Adipose tissue (tissue), 3 donors: ENCODE results near the gene CHPT1. TPM values are rescaled to one million over a fixed set of nuclear protein-coding genes. Genes with fewer than 3 reads are reported as not detected.
"Not testable (repeated sequence)": the region's sequence is repeated elsewhere in the genome, so short reads cannot be mapped to it uniquely, and the experiment has no call there.

Experiments used
- H3K27ac ChIP-seq: one replicate; pipeline ENCODE4 v1.5.1; 2013; ENCODE audit warnings: low read depth, low read length
- WGBS, 3 donors: extraction: QIAGEN DNeasy Blood & Tissue Kit; methylation state at CpG; one replicate each; pipeline ENCODE4 v1.1.7; 2013; 5-methylcytosine and 5-hydroxymethylcytosine counted together
- polyA plus RNA-seq, 3 donors: library from polyadenylated mRNA; stranded (reverse); fragments of 200-250 nt; gene quantifications; one replicate each; pipeline ENCODE4 v1.2.3, GENCODE V29; 2013
- donor health status: healthy with polysubstance abuse.
- donor health status: Bipolar disorder and iron deficiency.
- donor health status: healthy.

Gene CHPT1
- polyA plus RNA-seq, 3 donors = 15.3 to 64.4 (median 50.3) TPM

GRCh38 chr12:101710288-101710687 is 12.8 kb downstream of the CHPT1 start:
- H3K27ac ChIP-seq = no peak overlapping the region
- 86 to 88% (median 87%) methylated on average over 4 of the region's 4 CpGs for WGBS, 3 donors

DNA sequence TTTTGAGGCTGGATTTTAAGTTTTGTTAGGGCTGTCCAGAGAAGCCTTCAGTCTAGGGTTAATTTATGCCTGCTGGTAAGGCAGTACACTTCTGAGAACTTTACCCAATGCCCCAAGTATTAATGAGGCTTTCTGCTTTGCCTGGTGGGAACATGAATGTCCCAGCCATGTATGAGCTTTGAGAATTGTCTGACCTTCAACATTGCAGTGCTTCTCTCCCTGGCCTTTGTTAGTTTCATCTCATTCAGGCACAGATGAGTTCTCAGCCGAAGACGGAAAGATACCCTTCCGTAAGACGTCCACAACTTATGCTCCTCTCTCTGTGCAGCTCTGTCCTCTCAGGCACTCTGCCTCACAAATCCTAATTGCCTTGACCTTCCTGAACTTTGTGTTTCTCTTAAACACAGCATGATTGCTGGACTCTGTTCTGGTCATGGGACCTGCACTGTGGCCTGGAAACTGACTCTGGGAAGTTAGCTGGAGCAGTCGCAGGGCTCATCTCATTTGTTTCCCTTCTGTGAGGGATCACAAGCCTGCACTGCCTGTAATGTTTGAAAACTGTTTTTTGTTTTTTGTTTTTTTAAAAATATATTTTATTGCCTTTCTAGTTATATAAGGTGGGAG is 15.7 kb downstream of the CHPT1 start:
- WGBS, 3 donors = 44 to 55% (median 55%) methylated on average over 5 of the region's 5 CpGs
- H3K27ac ChIP-seq = no peak overlapping the region

DNA sequence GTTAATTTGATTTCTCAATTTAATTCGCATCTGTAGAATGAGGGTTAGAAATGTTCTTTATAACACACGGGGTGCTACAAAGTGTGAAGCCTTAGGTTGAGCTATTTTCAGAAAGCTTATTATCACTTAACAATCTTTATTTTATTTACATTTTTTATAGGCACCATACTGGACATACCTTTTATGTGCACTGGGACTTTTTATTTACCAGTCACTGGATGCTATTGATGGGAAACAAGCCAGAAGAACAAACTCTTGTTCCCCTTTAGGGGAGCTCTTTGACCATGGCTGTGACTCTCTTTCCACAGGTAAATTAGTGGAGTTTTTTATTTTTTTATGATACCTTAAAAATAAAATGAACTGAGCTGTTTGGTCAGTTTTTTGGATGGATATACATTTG is 16.5 kb downstream of the CHPT1 start:
- no peak overlapping the region for H3K27ac ChIP-seq
- WGBS, 3 donors = 68 to 83% (median 81%) methylated on average over 2 of the region's 2 CpGs

DNA sequence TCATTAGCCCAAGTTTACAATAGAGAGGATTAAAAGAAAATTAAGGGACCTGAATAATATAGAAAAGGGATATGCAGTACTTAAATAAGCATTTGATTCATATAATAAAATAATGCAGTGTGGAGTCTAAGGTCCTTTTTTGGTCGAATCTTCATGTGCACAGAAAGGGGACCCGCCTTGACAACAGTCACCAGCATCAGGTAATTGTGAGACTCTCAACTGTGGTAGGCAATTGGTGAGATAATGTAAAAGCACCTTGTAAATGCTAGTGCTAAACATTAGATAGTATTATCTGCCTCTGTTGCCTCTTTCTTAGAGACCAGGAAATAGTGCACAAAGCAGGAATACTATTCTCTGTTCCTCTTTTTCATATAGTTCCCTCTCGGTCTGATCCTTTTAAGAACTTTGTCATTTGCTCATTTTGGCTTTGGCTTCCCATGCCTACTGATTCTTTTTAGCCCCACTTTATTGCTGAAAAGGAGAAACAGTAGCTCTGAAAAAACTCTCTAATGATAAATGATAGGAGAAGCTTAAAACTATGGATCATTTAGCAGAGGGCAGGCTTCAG is 17.5 kb downstream of the CHPT1 start:
- 74 to 89% (median 77%) methylated on average over 3 of the region's 3 CpGs for WGBS, 3 donors
- no peak overlapping the region for H3K27ac ChIP-seq

- no peak overlapping the region for H3K27ac ChIP-seq
These were observed 22.1 kb downstream of the CHPT1 start for GRCh38 chr12:101719566-101719965.

- no peak overlapping the region for H3K27ac ChIP-seq
These were observed 22.7 kb downstream of the CHPT1 start for GRCh38 chr12:101720118-101720517.

DNA sequence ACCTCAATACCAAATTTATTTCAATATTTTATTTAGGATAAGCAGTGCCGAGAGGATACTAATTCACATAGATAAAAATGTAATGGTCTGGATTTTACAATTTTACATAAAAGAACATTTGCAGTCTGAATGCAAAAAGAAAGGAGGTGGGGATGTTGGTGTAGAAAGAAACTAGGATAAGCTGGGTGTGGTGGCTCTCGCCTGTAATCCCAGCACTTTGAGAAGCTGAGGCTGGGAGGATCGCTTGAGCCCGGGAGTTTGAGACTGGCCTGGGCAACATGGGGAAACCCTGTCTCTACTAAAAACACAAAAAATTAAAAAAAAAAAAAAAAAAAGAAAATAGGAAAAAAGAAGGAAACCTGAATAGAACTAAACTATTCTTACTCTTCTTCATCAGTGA is 25.0 kb downstream of the CHPT1 start:
- WGBS, 3 donors = 97 to 99% (median 99%) methylated on average over 4 of the region's 4 CpGs
- no peak overlapping the region for H3K27ac ChIP-seq

GRCh38 chr12:101727098-101727497 is 29.7 kb downstream of the CHPT1 start:
- no peak overlapping the region for H3K27ac ChIP-seq

GRCh38 chr12:101729842-101730241 is 32.4 kb downstream of the CHPT1 start:
- no peak overlapping the region for H3K27ac ChIP-seq

DNA sequence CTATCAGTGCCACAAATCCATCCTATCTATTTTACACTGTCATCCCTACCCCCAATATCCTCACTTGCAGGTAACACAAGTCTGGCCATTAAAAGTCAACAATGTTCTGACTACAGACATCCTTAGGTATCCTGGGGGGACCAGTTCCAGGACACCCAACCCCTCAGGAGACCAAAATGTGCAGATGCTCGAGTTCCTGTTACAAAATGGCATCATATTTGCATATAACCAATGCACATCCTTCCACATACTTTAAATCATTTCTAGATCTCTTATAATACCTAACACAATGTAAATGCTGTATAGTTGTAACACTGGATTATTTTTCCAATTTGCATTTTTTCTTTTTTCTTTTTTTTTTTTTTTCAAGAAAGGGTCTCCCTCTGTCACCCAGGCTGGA is 34.9 kb downstream of the CHPT1 start:
- 88 to 93% (median 88%) methylated on average over 1 of the region's 1 CpG for WGBS, 3 donors

DNA sequence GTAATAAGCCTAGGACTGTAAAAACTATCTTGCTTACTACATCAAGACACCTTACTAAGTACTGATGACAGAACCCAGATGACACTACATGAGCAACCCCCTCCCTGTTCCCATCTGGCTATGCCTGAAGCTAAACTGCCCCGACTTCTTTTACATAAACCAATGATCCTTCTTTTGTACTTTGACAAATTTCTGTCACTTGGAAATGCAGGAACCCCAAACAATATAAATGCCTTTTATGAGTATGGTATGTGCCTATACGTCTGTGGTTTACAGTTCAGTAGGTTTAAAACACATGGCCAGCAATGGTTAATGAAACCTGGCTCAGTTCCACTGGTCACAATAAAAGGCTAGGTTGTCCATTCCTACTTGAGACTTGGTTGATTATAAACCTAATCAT is 35.7 kb downstream of the CHPT1 start:
- 54 to 77% (median 76%) methylated on average over 2 of the region's 2 CpGs for WGBS, 3 donors
- H3K27ac ChIP-seq = no peak overlapping the region

More for the DNA sequence above, 34.9 kb downstream of the CHPT1 start:
- no peak overlapping the region for H3K27ac ChIP-seq

- not testable (repeated sequence) for H3K27ac ChIP-seq
- 94 to 95% (median 94%) methylated on average over 5 of the region's 5 CpGs for WGBS, 3 donors
These were observed 37.0 kb downstream of the CHPT1 start for GRCh38 chr12:101734482-101734881.

- H3K27ac ChIP-seq = no peak overlapping the region
- WGBS, 3 donors = 92 to 95% (median 94%) methylated on average over 6 of the region's 6 CpGs
These were observed 40.0 kb downstream of the CHPT1 start for GRCh38 chr12:101737476-101737875.

GRCh38 chr12:101738920-101739665 is 41.7 kb downstream of the CHPT1 start, which contains the start of gene SYCP3:
Gene SYCP3 (minus strand): TSS chr12:101739462. CDS start chr12:101737935, 1,527 bp downstream.
- 98 to 99% (median 99%) methylated on average over 47 to 57 of the region's 57 CpGs for WGBS, 3 donors
- no peak within 1 kb of the TSS for H3K27ac ChIP-seq

DNA sequence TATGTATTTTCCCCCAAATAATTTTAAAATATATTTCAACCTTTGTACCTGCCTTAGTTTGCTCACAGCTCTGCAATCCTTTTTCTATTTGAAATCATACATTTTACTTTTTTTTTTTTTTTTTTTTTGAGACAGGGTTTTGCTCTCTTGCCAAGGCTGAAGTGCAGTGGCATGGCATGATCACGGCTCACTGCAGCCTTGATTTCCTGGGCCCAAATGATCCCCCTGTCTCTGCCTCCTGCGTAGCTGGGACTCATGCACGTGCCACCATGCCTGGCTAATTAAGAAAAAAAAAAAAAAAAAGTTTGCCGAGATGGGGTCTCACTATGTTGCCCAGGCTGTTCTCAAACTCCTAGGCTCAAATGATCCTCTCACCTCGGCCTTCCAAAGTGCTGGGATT is 43.1 kb downstream of the CHPT1 start:
- no peak overlapping the region for H3K27ac ChIP-seq
- WGBS, 3 donors = 94 to 97% (median 95%) methylated on average over 5 of the region's 5 CpGs

DNA sequence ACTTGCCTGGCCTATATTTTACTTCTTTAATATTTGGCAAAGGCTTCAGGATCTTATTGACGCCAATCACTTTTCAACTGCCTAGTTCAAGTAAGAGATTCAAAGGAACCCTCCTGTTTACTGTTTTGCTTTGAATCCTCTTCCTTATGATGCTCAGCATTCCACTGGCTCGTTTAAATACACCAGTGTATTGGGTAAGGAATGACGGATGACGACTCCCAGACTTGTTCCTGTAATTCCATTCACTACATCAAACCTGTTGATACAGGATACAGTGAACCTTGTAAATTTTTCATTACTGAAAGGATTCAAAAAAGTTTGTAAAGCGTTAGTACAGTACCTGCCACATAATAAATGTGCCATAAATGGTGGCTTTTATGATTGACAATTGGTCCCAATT is 43.5 kb downstream of the CHPT1 start:
- H3K27ac ChIP-seq = no peak overlapping the region
- WGBS, 3 donors = 85 to 88% (median 86%) methylated on average over 5 of the region's 5 CpGs

- 71 to 85% (median 74%) methylated on average over 1 of the region's 1 CpG for WGBS, 3 donors
- no peak overlapping the region for H3K27ac ChIP-seq
These were observed 45.8 kb downstream of the CHPT1 start for GRCh38 chr12:101743242-101743641.

- 77 to 85% (median 78%) methylated on average over 10 of the region's 10 CpGs for WGBS, 3 donors
- H3K27ac ChIP-seq = no peak overlapping the region
These were observed 46.5 kb downstream of the CHPT1 start for GRCh38 chr12:101743724-101744472.

DNA sequence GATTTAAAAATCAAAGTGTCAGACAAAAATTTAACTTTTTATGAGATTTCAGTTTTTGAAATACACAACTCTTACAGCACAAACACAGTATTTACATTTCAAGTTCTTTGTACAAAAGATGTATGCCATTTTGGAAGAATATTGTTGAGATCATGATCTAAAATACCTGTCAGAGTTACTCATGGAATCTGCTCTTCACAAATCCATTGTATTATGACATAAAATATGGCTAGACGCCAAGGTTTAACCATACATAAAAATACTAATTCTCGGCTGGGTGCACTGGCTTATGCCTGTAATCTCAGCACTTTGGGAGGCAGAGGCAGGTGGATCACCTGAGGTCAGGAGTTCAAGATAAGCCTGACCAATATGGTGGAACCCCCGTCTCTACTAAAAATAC is 48.0 kb downstream of the CHPT1 start:
- H3K27ac ChIP-seq = no peak overlapping the region
- WGBS, 3 donors = 70 to 88% (median 87%) methylated on average over 3 of the region's 3 CpGs
